Activated CD4-positive, alpha-beta T cell treated with anti-CD3 and anti-CD28 coated beads, Interleukin-2, amount 10 ng/mL, durations not matched to agents 24 days and 14 days (primary cell): ENCODE measurements around the gene ATRAID. TPM values are rescaled to one million over a fixed set of nuclear protein-coding genes. Genes with fewer than 3 reads are reported as not detected.

ENCODE experiments used
- DNase-seq: peaks from one replicate; pipeline ENCODE4 v3.0.0; 2022
- H3K27ac Mint-ChIP-seq: one replicate; pipeline ENCODE4 v1.8.0; 2022; ENCODE audit warnings: mild to moderate bottlenecking, mixed read lengths
- H3K27me3 Mint-ChIP-seq: one replicate; pipeline ENCODE4 v1.8.0; 2022; ENCODE audit warnings: mixed read lengths
- H3K36me3 Mint-ChIP-seq: one replicate; pipeline ENCODE4 v1.8.0; 2022; ENCODE audit warnings: low read depth, mild to moderate bottlenecking, mixed read lengths
- H3K4me1 Mint-ChIP-seq: one replicate; pipeline ENCODE4 v1.8.0; 2021; ENCODE audit warnings: mixed read lengths
- H3K4me3 Mint-ChIP-seq: one replicate; pipeline ENCODE4 v1.8.0; 2022; ENCODE audit warnings: mild to moderate bottlenecking, moderate library complexity, mixed read lengths
- H3K9me3 Mint-ChIP-seq: one replicate; pipeline ENCODE4 v1.8.0; 2021; ENCODE audit warnings: mixed read lengths
- intact Hi-C: fragments of 100-400 bp; cut with micrococcal nuclease; formaldehyde crosslinking; loops from one replicate; pipeline ENCODE4 v1.15.1; 2023
- total RNA-seq: library from RNA; stranded (reverse); gene quantifications from 2 replicates; pipeline ENCODE4 v1.2.3, GENCODE V29; 2022

The ATRAID gene
- total RNA-seq, 1 donor from 2014 or later, result 120 TPM

DNA sequence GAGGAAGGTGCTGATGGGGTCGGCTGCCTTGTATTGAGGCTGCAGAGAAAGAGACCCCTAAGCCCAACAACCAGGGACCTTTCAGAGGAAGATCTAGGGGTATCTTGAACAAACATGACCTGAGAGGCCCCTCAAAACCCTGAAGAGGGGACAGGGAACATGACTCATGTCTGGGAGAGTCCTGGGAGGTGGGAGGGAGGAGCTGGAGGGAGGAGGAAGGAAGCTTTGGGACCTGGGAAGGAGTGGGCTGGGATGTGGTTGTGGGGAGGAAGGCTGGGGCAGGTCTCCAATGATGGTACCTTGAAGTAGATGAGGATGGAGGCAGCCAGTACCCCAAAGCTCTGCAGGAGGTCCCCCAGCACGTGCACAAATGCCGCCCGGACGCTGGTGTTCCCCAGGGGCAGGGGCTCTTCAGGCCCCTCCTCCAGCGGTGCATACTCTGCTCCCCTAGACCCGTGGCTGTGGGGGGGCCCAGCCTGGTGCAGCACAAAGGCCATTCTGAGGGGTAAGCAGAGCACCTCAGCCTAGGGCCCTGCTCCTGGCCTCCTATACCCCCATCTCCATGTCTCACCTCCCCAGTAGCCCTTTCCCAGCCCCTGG is 45.1 kb downstream of the ATRAID start:
- intact Hi-C loops, result no loop called here
- Mint-ChIP-seq H3K4me3 (no peak overlapping the region), H3K36me3 (no peaks in the 10 kb centered on the region), H3K27ac (no peak overlapping the region), H3K27me3 (peaks cover 63% of the 10 kb centered on the region), H3K4me1 (peaks cover 8% of the 10 kb centered on the region), H3K9me3 (no peaks in the 10 kb centered on the region)
- no peak for DNase-seq

DNA sequence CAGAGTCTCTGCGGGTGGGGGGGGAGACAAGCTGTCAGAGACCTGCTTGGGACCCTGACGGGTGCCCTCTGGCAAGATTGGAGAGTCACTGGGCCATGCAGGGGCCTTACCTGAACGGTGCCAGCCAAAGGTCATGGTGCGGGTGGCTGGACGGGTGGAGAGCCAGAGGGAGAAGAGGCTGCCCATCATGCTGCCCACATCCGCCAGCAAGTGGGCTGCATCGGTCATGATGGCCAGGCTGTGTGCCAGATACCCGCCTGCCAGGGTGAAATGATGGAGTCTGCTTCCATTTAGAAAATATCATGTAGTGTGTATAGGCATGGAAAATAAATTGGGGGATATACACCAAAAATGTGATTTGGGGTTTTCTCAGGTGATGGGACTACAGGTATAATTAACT is 46.2 kb downstream of the ATRAID start:
- intact Hi-C loops, result no loop called here
- Mint-ChIP-seq H3K4me3 (no peak overlapping the region), H3K27ac (no peak overlapping the region), H3K36me3 (no peaks in the 10 kb centered on the region), H3K27me3 (peaks cover 65% of the 10 kb centered on the region), H3K4me1 (peaks cover 8% of the 10 kb centered on the region), H3K9me3 (no peaks in the 10 kb centered on the region)
- no peak for DNase-seq

DNA sequence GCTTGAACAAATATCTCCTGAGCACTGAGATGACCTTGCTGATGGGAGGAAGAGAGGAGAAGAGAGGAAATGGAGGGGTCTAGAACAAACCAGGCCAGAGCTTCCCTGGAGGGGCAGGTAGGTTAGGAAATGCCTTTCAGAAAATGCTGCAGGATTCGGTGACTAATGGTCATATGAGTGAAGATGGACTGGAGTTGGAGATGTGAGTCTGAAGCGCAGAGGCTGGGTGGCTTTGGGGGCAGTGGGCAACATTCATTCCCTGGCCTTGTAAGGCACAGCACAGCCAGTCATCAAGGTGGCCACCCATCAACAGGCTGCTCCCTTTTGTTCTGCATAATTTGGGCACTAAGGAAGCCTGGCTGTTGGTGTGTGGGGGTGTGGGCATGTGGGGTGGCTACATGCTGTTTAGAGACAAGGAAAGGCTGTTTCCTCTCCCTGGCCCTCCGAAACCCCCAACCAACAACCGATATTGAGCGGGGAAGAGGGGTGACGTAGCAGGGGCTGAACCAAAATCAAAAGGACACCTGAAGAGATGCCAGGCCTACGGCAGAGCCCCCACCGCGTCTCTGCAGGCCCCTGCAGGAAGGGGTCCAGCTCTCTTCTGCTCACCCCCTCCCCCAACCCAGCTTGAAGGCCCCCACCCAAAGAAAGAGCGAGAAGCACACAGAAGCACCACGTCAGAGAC is 49.5 kb downstream of the ATRAID start:
- H3K27me3 Mint-ChIP-seq, result peaks cover 62% of the 10 kb centered on the region
- H3K27ac Mint-ChIP-seq, result no peak overlapping the region
- DNase-seq, result no peak
- intact Hi-C loops, result loop anchor here (5.0 kb wide), 1 partner anchor 414 kb away; the partner anchor contains the start of gene DPYSL5
- H3K36me3 Mint-ChIP-seq, result no peaks in the 10 kb centered on the region
- H3K4me3 Mint-ChIP-seq, result peak overlapping the region; percentile 56
- peaks cover 25% of the 10 kb centered on the region for H3K4me1 Mint-ChIP-seq
- no peaks in the 10 kb centered on the region for H3K9me3 Mint-ChIP-seq

DNA sequence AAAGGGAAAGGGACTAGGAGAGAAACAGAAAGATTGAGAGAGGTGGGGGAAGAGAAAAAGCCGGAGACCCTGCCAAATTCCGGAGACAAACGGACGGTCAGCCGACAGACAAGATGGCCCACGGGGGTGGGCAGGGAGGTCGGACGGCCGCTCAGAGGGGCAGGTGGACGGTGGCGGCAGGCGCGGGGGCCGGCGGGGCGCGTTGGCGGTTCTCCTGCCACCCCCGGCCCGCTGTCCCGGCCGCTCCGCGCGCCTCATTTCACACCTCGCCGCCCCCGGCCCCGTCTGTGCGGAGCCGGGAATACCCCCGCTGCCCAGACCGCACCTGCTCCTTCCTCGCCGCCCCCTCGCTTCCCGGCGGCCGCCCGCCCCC is 50.1 kb downstream of the ATRAID start:
- intact Hi-C loops, result loop anchor here (2.0 to 5.0 kb wide), 3 partner anchors 41 to 415 kb away; partner anchors contain the start of genes ATRAID, DPYSL5 and SLC5A6
- Mint-ChIP-seq H3K4me3 (peak overlapping the region; percentile 56), H3K36me3 (no peaks in the 10 kb centered on the region), H3K27ac (no peak overlapping the region), H3K27me3 (peaks cover 57% of the 10 kb centered on the region), H3K9me3 (no peaks in the 10 kb centered on the region), H3K4me1 (peaks cover 25% of the 10 kb centered on the region)
- DNase-seq, result no peak

DNA sequence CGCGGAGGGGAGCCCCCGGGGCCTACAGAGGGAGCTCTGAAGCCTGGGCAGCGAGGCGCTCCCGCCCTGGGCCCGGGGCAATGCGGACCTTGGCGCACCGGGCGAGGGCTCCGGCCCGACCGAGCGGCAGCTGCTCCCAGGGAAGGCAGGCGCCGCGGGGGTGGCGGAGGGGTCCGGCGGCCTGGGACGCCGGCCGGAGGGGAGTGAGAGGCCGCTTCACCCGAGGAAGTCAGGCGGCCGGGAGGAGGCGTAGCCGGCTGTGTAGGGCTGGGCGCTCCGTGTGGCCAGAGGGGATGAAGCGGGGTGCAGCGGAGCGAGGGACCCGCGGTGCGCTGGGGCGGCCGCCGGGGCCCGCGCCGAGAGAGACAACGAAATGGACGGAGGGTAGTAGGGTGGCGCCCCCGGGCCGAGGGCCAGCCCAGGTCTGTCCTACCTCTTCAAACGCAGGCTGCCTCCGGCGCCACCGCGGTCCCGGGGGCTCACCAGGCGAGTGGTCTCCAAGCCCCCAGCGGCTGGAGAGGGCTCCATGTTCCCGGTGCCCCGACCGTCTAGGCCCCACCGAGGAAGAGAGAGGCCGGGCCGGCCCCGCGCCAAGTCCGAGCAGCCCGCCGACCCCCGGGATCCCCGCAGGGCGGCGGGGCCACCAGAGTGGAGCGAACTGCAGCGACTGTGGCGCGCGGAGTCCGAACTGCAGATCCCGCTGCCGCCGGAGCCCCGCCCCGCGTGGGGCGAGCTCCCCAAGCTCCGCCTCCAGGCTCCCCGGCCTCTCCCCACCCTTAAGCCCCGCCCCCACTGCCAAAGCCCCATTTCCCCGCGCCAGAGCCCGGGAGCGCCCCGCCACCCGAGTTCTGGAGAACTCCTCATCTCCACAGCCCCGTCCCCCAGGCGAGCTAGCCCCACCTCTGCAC is 50.8 kb downstream of the ATRAID start, which contains the start of gene SLC30A3:
Gene SLC30A3 (minus strand): TSS at position 669 of the 908 bp plus-strand sequence. CDS start 141 bp downstream, at position 528.
- Mint-ChIP-seq H3K4me3 (peak within 1 kb of the TSS; percentile 91), H3K36me3 (no peaks in the 10 kb centered on the region), H3K4me1 (peaks cover 25% of the 10 kb centered on the region), H3K9me3 (no peaks in the 10 kb centered on the region), H3K27ac (peak within 1 kb of the TSS; percentile 63), H3K27me3 (peaks cover 51% of the 10 kb centered on the region)
- intact Hi-C loops, result loop anchor here (1.0 to 5.0 kb wide), 4 partner anchors 40 to 415 kb away; partner anchors contain the start of genes ATRAID, DPYSL5, MAPRE3 and SLC5A6
- DNase-seq, result peak; percentile 93

DNA sequence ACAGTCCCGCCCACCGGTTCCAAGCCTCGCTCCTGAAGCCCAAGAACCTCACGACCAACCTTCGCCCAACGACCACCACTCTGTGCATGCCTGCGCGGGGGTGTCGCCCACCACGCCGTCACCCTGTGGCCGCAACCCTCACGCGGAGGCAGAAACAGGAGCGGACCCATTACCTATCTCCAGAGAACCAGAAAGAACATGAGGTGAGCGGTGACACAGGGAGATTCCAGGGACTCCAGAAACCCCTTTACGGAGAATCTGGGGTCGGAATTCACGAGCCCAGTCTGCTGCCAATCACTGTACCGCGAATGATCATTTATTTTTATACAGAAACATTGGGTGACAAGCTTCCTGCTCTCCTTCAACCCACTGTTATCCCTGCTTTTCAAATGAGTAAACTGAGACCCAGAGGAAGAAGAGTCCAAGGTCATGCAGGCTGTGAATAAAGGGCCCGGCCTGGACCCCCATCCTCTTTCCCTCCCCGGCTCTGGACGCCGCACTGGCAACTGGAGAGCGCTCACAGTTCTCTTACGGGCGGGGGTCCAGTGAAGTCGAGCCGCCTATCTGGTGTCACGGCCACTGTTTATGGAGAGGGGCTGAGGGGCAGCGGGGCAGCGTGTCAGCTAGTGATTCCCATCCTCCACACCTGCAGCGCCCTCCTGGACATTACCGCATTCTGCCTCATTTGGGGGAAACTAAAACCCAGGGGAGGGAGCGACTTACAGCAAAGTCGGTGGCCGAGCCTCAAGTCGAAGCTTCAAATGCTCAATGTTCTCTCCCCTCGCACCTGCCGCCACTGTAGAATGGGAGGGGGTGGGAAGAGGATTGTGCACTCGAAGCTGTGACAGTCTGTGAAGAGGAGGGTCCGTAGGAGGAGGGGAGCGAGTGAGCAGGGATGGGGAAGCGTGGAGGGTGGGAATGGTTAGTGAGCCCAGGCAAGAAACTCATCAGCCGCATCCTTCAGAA is 51.7 kb downstream of the ATRAID start:
- DNase-seq, result peak; percentile 67
- H3K4me1 Mint-ChIP-seq, result peaks cover 25% of the 10 kb centered on the region

DNA sequence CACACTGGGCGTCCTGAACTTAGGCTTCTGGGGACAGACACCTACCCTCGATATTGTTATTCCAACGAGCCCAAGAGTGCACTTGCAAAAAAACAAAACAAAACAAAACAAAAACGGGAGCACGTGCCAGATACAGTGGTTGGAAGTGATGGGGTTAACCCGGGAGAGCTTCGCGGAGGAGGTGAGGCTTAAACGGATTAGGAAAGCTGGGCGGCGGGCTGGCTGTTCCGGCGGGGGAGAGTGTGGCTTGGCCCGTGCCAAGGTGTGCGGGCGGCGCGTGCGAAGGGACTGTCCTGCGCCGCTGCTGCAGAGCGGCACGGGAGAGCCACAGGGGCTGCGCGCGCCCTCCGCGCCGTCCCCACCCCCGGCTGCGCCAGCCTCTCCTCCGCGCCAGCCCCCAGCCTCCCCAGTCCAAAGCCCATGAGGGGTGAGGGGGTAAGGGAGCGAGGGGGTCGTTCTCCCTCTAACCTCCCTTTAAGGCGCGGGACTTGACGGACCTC is 52.5 kb downstream of the ATRAID start:
- Mint-ChIP-seq H3K4me1 (peaks cover 25% of the 10 kb centered on the region), H3K27me3 (peaks cover 43% of the 10 kb centered on the region), H3K36me3 (no peaks in the 10 kb centered on the region), H3K9me3 (no peaks in the 10 kb centered on the region), H3K27ac (peak overlapping the region; percentile 32), H3K4me3 (peak overlapping the region; percentile 91)
- DNase-seq, result peak; percentile 70
- intact Hi-C loops, result loop anchor here (2.0 to 5.0 kb wide), 2 partner anchors 16 to 417 kb away; partner anchors contain the start of gene DPYSL5

More for the DNA sequence above, 51.7 kb downstream of the ATRAID start:
- Mint-ChIP-seq H3K27ac (peak overlapping the region; percentile 63), H3K4me3 (peak overlapping the region; percentile 91), H3K9me3 (no peaks in the 10 kb centered on the region), H3K36me3 (no peaks in the 10 kb centered on the region), H3K27me3 (peaks cover 46% of the 10 kb centered on the region)
- intact Hi-C loops, result loop anchor here (1.0 to 5.0 kb wide), 5 partner anchors 17 to 416 kb away; partner anchors contain the start of genes ATRAID, DPYSL5, MAPRE3 and SLC5A6

DNA sequence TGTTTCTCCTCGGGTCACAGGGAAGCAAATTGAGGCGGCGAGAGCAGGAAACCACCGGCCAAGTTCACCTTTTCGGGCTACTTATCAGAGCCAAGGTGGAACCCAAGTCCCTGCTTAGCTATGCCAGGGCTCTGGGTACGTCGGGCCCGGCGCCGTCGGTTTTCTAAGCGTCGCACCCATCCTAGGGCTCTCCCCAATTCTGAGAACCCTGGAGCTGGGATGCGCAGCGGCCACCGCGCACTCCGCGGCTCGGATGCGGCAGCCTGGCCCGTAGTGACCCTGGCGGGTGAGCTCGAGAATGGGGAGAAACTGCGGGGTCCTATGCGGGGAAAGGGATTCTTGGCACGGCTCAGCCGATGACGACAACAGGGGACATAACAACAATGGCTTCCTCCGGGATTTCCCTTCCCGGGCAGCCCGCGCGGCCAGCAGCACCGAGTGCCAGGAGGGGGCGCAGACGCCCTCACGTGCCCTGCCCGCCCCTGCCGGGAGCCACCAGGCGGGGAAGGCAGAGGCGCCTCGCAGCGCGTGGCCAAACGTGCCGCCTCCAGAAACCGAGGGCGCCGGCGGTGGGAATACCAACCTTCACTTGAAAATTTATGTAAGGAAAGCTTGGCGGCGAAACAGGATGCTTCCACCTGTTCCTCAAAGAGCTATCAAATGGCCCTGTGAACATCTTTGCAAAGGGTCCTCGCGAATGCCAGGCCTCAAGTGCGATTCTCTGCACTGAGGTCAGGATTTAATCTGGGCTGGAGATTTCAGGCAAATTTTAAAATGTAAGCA is 53.1 kb downstream of the ATRAID start:
- Mint-ChIP-seq H3K27me3 (peaks cover 44% of the 10 kb centered on the region), H3K9me3 (no peaks in the 10 kb centered on the region), H3K4me3 (peak overlapping the region; percentile 74), H3K27ac (no peak overlapping the region), H3K4me1 (peaks cover 25% of the 10 kb centered on the region), H3K36me3 (no peaks in the 10 kb centered on the region)
- intact Hi-C loops, result loop anchor here (2.0 to 5.0 kb wide), 2 partner anchors 16 to 418 kb away; partner anchors contain the start of gene DPYSL5
- DNase-seq, result peak; percentile 83

DNA sequence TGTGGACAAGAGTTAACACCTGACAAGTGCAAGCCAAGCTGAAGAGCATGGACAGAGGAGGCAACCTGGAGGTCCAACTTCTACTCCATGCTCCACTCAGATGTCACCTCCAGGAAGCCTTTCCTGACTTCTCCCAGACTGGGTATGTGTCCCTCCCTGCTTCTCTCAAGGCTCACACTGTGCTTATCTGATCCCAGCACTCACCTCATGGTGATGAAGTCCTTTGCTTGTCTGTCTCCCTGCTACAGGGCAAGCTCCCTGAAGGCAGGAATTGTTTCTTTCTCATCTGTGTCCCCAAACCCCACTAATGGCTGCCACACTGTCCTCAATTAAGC is 53.7 kb downstream of the ATRAID start:
- H3K27me3 Mint-ChIP-seq, result peaks cover 42% of the 10 kb centered on the region
- DNase-seq, result no peak
- no peaks in the 10 kb centered on the region for H3K36me3 Mint-ChIP-seq
- intact Hi-C loops, result loop anchor here (2.0 kb wide), 1 partner anchor 15 kb away; no protein-coding TSS in a partner anchor
- no peaks in the 10 kb centered on the region for H3K9me3 Mint-ChIP-seq
- H3K4me1 Mint-ChIP-seq, result peaks cover 25% of the 10 kb centered on the region
- no peak overlapping the region for H3K27ac Mint-ChIP-seq
- H3K4me3 Mint-ChIP-seq, result peak overlapping the region; percentile 58
